Lung (tissue), 12 donors: ENCODE data around the gene SERPINB6. TPM values are rescaled to one million over a fixed set of nuclear protein-coding genes. Genes with fewer than 3 reads are reported as not detected.
"Not testable (repeated sequence)": the region's sequence is repeated elsewhere in the genome, so short reads cannot be mapped to it uniquely, and the experiment has no call there.

Experiments used
- ATAC-seq: fragments of 200-7000 bp; cut with Tn5 transposase; one replicate; pipeline ENCODE4 v1.9.1; 2020; ENCODE audit warnings: moderate number of reproducible peaks; ENCODE audit not compliant: insufficient read depth, low FRiP score
- DNase-seq, 3 donors: peaks; one replicate each; pipeline ENCODE4 v3.0.0-alpha.2; 2013 to 2017
- H3K27ac ChIP-seq, 2 donors: one replicate each; pipeline ENCODE4 v1.5.1; 2013; ENCODE audit warnings: mild to moderate bottlenecking in 2 of 2, moderate library complexity in 2 of 2, control low read depth in 1 of 2, inconsistent platforms in 1 of 2, low read depth in 1 of 2, low read length in 1 of 2
- H3K27me3 ChIP-seq, 3 donors: one replicate each; pipeline ENCODE4 v1.5.1; 2013; ENCODE audit warnings: low read length in 2 of 3; ENCODE audit not compliant: control insufficient read depth in 3 of 3, insufficient read depth in 3 of 3
- H3K36me3 ChIP-seq, 4 donors: one replicate each; pipeline ENCODE4 v1.5.1; 2013; ENCODE audit warnings: low read length in 4 of 4, mild to moderate bottlenecking in 1 of 4, moderate library complexity in 1 of 4; ENCODE audit not compliant: control insufficient read depth in 4 of 4, insufficient read depth in 4 of 4
- H3K4me1 ChIP-seq, 5 donors: one replicate each; pipeline ENCODE4 v1.5.1; 2013; ENCODE audit warnings: low read length in 5 of 5, mild to moderate bottlenecking in 2 of 5, moderate library complexity in 1 of 5; ENCODE audit not compliant: control insufficient read depth in 5 of 5, insufficient read depth in 5 of 5
- H3K4me3 ChIP-seq: one replicate; pipeline ENCODE4 v1.5.1; 2013; ENCODE audit warnings: mild to moderate bottlenecking, control low read depth, moderate library complexity
- H3K9ac ChIP-seq, 2 donors: one replicate each; pipeline ENCODE4 v1.5.1; 2013; ENCODE audit warnings: low read length in 2 of 2, control low read depth in 1 of 2; ENCODE audit not compliant: insufficient read depth in 1 of 2
- H3K9me3 ChIP-seq, 4 donors: one replicate each; pipeline ENCODE4 v1.5.1; 2013; ENCODE audit warnings: low read length in 3 of 4, mild to moderate bottlenecking in 1 of 4, moderate library complexity in 1 of 4; ENCODE audit not compliant: control insufficient read depth in 4 of 4, insufficient read depth in 3 of 4
- CTCF ChIP-seq: IDR thresholded peaks from 2 replicates; pipeline ENCODE4 v1.5.1; 2012; ENCODE audit warnings: mild to moderate bottlenecking; ENCODE audit errors: control extremely low read depth, extremely low read depth
- WGBS, 2 donors: extraction: QIAGEN DNeasy Blood & Tissue Kit; methylation state at CpG; one replicate each; pipeline ENCODE4 v1.1.7; 2013; 5-methylcytosine and 5-hydroxymethylcytosine counted together
- polyA plus RNA-seq, 2 donors: library from polyadenylated mRNA; stranded (reverse); fragments of 200-250 nt; gene quantifications; one replicate each; pipeline ENCODE4 v1.2.1, GENCODE V29; 2013
- total RNA-seq, 2 donors: library from RNA; depleted of rRNA in 1 of 2; stranded (reverse); fragments of >200 nt in 1 of 2; gene quantifications; one replicate each; pipeline ENCODE4 v1.2.1, GENCODE V29; 2014 to 2021
- donor health status: control.
- donor health status: control.
- donor health status: Bipolar disorder and iron deficiency.
- donor health status: healthy.
- donor health status: DM: yes; HTN: yes; CAD: no.

SERPINB6 gene
- total and polyA plus RNA-seq, 4 donors = 113 to 155 (median 127) TPM

GRCh38 chr6:2998998-2999617 lies 27.7 kb upstream of the SERPINB6 start:
- peak; percentile 23 for ATAC-seq
- WGBS, 2 donors = 0 to 1% methylated on average over 30 of the region's 30 CpGs

GRCh38 chr6:2998249-2998997 lies 27.1 kb upstream of the SERPINB6 start:
- not testable (repeated sequence) for H3K4me3 ChIP-seq, H3K27me3 ChIP-seq, H3K36me3 ChIP-seq, H3K9me3 ChIP-seq
- peak; percentile 80 for ATAC-seq
- peaks cover 0 to 14% (median 4%) of the 10 kb centered on the region in 5 donors for H3K4me1 ChIP-seq
- peak overlapping the region; percentile 87 to 91 for H3K27ac ChIP-seq
- DNase-seq = peak in 2 of 3 donors; percentile 18 to 43
- H3K9ac ChIP-seq = peak overlapping the region in 1 of 2 donors; percentile 28
- WGBS, 2 donors = 2 to 3% methylated on average over 9 to 11 of the region's 16 CpGs

More at GRCh38 chr6:2998998-2999617, 27.7 kb upstream of the SERPINB6 start:
- Histone ChIP-seq H3K27me3 (no peaks in the 10 kb centered on the region), H3K27ac (peak overlapping the region; percentile 87 to 91), H3K36me3 (peaks cover 0 to 2% (median 0%) of the 10 kb centered on the region in 4 donors), H3K4me3 (peak overlapping the region; percentile 19), H3K9me3 (no peaks in the 10 kb centered on the region), H3K4me1 (peaks cover 0 to 14% (median 4%) of the 10 kb centered on the region in 5 donors), H3K9ac (peak overlapping the region in 1 of 2 donors; percentile 28)
- TF ChIP-seq CTCF = no peak
- no peak for DNase-seq

- no peak for TF ChIP-seq CTCF
- Histone ChIP-seq H3K9me3 (no peaks in the 10 kb centered on the region), H3K4me3 (no peak overlapping the region), H3K4me1 (peaks cover 0 to 12% (median 0%) of the 10 kb centered on the region in 5 donors), H3K27me3 (no peaks in the 10 kb centered on the region), H3K27ac (peak overlapping the region in 1 of 2 donors; percentile 23), H3K9ac (no peak overlapping the region), H3K36me3 (peaks cover 0 to 2% (median 0%) of the 10 kb centered on the region in 4 donors)
- ATAC-seq = no peak
- WGBS, 2 donors = 83 to 90% methylated on average over 4 of the region's 4 CpGs
- no peak for DNase-seq
Observed at GRCh38 chr6:2993755-2994317, 22.5 kb upstream of the SERPINB6 start.
